ENCODE results near the gene RIPK1.

- TF ChIP-seq, protein P1, sequence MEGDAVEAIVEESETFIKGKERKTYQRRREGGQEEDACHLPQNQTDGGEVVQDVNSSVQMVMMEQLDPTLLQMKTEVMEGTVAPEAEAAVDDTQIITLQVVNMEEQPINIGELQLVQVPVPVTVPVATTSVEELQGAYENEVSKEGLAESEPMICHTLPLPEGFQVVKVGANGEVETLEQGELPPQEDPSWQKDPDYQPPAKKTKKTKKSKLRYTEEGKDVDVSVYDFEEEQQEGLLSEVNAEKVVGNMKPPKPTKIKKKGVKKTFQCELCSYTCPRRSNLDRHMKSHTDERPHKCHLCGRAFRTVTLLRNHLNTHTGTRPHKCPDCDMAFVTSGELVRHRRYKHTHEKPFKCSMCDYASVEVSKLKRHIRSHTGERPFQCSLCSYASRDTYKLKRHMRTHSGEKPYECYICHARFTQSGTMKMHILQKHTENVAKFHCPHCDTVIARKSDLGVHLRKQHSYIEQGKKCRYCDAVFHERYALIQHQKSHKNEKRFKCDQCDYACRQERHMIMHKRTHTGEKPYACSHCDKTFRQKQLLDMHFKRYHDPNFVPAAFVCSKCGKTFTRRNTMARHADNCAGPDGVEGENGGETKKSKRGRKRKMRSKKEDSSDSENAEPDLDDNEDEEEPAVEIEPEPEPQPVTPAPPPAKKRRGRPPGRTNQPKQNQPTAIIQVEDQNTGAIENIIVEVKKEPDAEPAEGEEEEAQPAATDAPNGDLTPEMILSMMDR (IDR thresholded peaks at IDR 0.05) = no peak
- no peak for TF ChIP-seq EP300 (IDR thresholded peaks at IDR 0.05; ENCODE audit: low read depth)
- TF ChIP-seq POLR2A (IDR thresholded peaks at IDR 0.05) = no peak
- TF ChIP-seq POLR2AphosphoS5 (IDR thresholded peaks at IDR 0.05) = no peak
Measured at GRCh38 chr6:3131695-3132094, 63.4 kb downstream of the RIPK1 start.
